ENCODE results near the gene RIOK1. TPM values are rescaled to one million over a fixed set of nuclear protein-coding genes. Genes with fewer than 3 reads are reported as not detected.

Gene RIOK1
- total and polyA plus RNA-seq, 12 donors: 6.0 to 21.1 (median 14.9) TPM

- no peaks in the 10 kb centered on the region for H3K36me3 ChIP-seq (replicated peaks in 1 of 2)
- H3K4me1 ChIP-seq (replicated peaks in 1 of 2): no peaks in the 10 kb centered on the region
- 58 to 70% (median 68%) methylated on average over 3 of the region's 3 CpGs for WGBS, 4 donors
- TF ChIP-seq POLR2A (IDR thresholded peaks at IDR 0.05) (no peak), CTCF (IDR thresholded peaks at IDR 0.05) (no peak)
- no peaks in the 10 kb centered on the region for H3K27me3 ChIP-seq
- H3K4me3 ChIP-seq: no peak overlapping the region
- intact Hi-C loops (cut with DNase I): no loop called here
- DNase-seq: no peak
- H3K9me3 ChIP-seq (replicated peaks in 1 of 3): no peaks in the 10 kb centered on the region
- no peak overlapping the region for H3K27ac ChIP-seq
Measured at GRCh38 chr6:7373739-7374138, 15.9 kb upstream of the RIOK1 start.

- Histone ChIP-seq H3K4me1 (replicated peaks in 1 of 2) (no peaks in the 10 kb centered on the region), H3K27me3 (no peaks in the 10 kb centered on the region), H3K36me3 (replicated peaks in 1 of 2) (no peaks in the 10 kb centered on the region), H3K9me3 (replicated peaks in 1 of 3) (no peaks in the 10 kb centered on the region), H3K27ac (no peak overlapping the region), H3K4me3 (no peak overlapping the region)
- intact Hi-C loops (cut with DNase I): no loop called here
- WGBS, 4 donors: 77 to 92% (median 84%) methylated on average over 1 of the region's 1 CpG
- DNase-seq: no peak
- TF ChIP-seq POLR2A (IDR thresholded peaks at IDR 0.05): no peak
- no peak for TF ChIP-seq CTCF (IDR thresholded peaks at IDR 0.05)
Measured at GRCh38 chr6:7377961-7378360, 11.6 kb upstream of the RIOK1 start.

DNA sequence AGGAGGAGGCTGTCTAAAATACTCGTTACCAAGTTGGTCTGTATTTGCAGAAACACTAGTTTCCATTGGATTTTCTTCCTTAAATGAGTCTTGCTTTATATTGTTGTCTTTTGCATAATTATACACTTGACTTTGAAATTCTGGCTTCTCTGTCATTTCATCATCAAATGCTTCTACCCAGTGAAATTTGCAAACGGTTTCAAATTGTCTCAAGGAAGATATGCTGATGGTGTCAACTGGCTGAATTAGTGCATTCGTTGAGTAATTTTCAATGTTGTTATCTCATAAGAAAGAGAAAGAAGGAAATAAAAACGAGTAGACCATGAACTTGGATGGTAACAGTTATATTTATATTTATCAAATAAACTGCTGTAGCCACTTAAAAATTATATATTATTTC is 10.9 kb upstream of the RIOK1 start:
- DNase-seq: no peak
- intact Hi-C loops (cut with DNase I): no loop called here

GRCh38 chr6:7381092-7381491 is 8.5 kb upstream of the RIOK1 start:
- WGBS, 4 donors: 71 to 91% (median 84%) methylated on average over 1 of the region's 1 CpG
- DNase-seq: no peak
- TF ChIP-seq CTCF (IDR thresholded peaks at IDR 0.05): no peak
- no peak for TF ChIP-seq POLR2A (IDR thresholded peaks at IDR 0.05)
- Histone ChIP-seq H3K9me3 (replicated peaks in 1 of 3) (no peaks in the 10 kb centered on the region), H3K4me3 (no peak overlapping the region), H3K27ac (no peak overlapping the region), H3K4me1 (replicated peaks in 1 of 2) (no peaks in the 10 kb centered on the region), H3K36me3 (replicated peaks in 1 of 2) (no peaks in the 10 kb centered on the region), H3K27me3 (no peaks in the 10 kb centered on the region)
- intact Hi-C loops (cut with DNase I): loop anchor here in 1 of 2 donors (10.0 kb wide), 1 partner anchor 106 kb away; no protein-coding TSS in a partner anchor

More for the DNA sequence above, 10.9 kb upstream of the RIOK1 start:
- TF ChIP-seq POLR2A (IDR thresholded peaks at IDR 0.05): no peak
- no peak for TF ChIP-seq CTCF (IDR thresholded peaks at IDR 0.05)
- 43 to 59% (median 47%) methylated on average over 4 of the region's 4 CpGs for WGBS, 4 donors
- Histone ChIP-seq H3K9me3 (replicated peaks in 1 of 3) (no peaks in the 10 kb centered on the region), H3K27ac (no peak overlapping the region), H3K4me1 (replicated peaks in 1 of 2) (no peaks in the 10 kb centered on the region), H3K4me3 (no peak overlapping the region), H3K36me3 (replicated peaks in 1 of 2) (no peaks in the 10 kb centered on the region), H3K27me3 (no peaks in the 10 kb centered on the region)
